GM12878 (cell line): Measurements from ENCODE around the gene CCDC28B.

Source experiments
- CEBPB ChIP-seq, 2 experiments: fragments of 150-350 bp in 1 of 2; IDR thresholded peaks; 2 replicates each; pipeline ENCODE4 v1.6.1; 2012 to 2014; ENCODE audit warnings: low read depth in 2 of 2, low read length in 2 of 2, borderline replicate concordance in 1 of 2, inconsistent platforms in 1 of 2
- CTCF ChIP-seq, 3 experiments: IDR thresholded peaks in 2 of 3; conservative IDR thresholded peaks in 1 of 3; 2 replicates each; pipeline ENCODE4 v1.5.1; 2011; ENCODE audit warnings: low read depth in 3 of 3, low read length in 3 of 3, mild to moderate bottlenecking in 3 of 3, control low read depth in 2 of 3, moderate library complexity in 2 of 3, inconsistent platforms in 1 of 3, mixed read lengths in 1 of 3; ENCODE audit not compliant: control insufficient read depth in 2 of 3, insufficient read depth in 1 of 3; ENCODE audit errors: extremely low read depth in 1 of 3
- E4F1 ChIP-seq: fragments of 450-650 bp; IDR thresholded peaks from 2 replicates; pipeline ENCODE4 v1.6.1; 2018; ENCODE audit warnings: borderline replicate concordance, mild to moderate bottlenecking; ENCODE audit not compliant: partially characterized antibody
- ELK1 ChIP-seq: IDR thresholded peaks from 2 replicates; pipeline ENCODE4 v1.6.1; 2012; ENCODE audit warnings: low read depth, low read length, improper control_type of control experiment
- FOXK2 ChIP-seq: fragments of 450-650 bp; IDR thresholded peaks from 2 replicates; pipeline ENCODE4 v1.6.1; 2017; ENCODE audit warnings: mild to moderate bottlenecking, moderate library complexity
- GABPA ChIP-seq: IDR thresholded peaks from 2 replicates; pipeline ENCODE4 v1.6.1; 2014; ENCODE audit warnings: antibody characterized with exemption, low read depth, mild to moderate bottlenecking, inconsistent platforms
- HDGF ChIP-seq: fragments of 450-650 bp; IDR thresholded peaks from 2 replicates; pipeline ENCODE4 v1.6.1; 2016; ENCODE audit warnings: antibody characterized with exemption
- NFXL1 ChIP-seq: fragments of 450-650 bp; IDR thresholded peaks from 2 replicates; pipeline ENCODE4 v1.6.1; 2017; ENCODE audit warnings: antibody characterized with exemption, mild to moderate bottlenecking, borderline replicate concordance
- POLR2AphosphoS5 ChIP-seq: IDR thresholded peaks from 2 replicates; pipeline ENCODE4 v1.6.1; 2011; ENCODE audit warnings: mild to moderate bottlenecking, low read length, inconsistent platforms
- PRDM15 ChIP-seq: fragments of 450-650 bp; formaldehyde crosslinking; IDR thresholded peaks from 2 replicates; pipeline ENCODE4 v1.4.0; 2020; ENCODE audit warnings: mild to moderate bottlenecking, moderate library complexity
- REST ChIP-seq: IDR thresholded peaks from 2 replicates; pipeline ENCODE4 v1.6.1; 2012; ENCODE audit warnings: mild to moderate bottlenecking, low read depth, low read length
- SRF ChIP-seq, 2 experiments: IDR thresholded peaks; 2 replicates each; pipeline ENCODE4 v1.6.1; 2011; ENCODE audit warnings: low read depth in 2 of 2, low read length in 2 of 2, mild to moderate bottlenecking in 1 of 2, moderate library complexity in 1 of 2
- USF2 ChIP-seq: IDR thresholded peaks from 2 replicates; pipeline ENCODE4 v1.6.1; 2011; ENCODE audit warnings: low read depth, low read length, improper control_type of control experiment, borderline replicate concordance
- ZZZ3 ChIP-seq: IDR thresholded peaks from 2 replicates; pipeline ENCODE4 v1.6.1; 2011; ENCODE audit warnings: low read depth; ENCODE audit not compliant: control insufficient read depth, insufficient read length

- TF ChIP-seq PRDM15 (CRISPR knock-in tag) (no peak), CTCF (IDR thresholded peaks at IDR 0.05 in 2 of 3, conservative IDR thresholded peaks at IDR 0.05 in 1 of 3; ENCODE audit: control insufficient read depth in 2 of 3, extremely low read depth in 1 of 3, insufficient read depth in 1 of 3, low read depth in 3 of 3, low read length in 3 of 3) (no peak), ELK1 (no peak), FOXK2 (no peak), ZZZ3 (no peak), USF2 (no peak), POLR2AphosphoS5 (peak; percentile 16; the same call in 1 of the 2 replicates), CEBPB (IDR thresholded peaks at IDR 0.05; ENCODE audit: borderline replicate concordance in 1 of 2, low read depth in 2 of 2, low read length in 2 of 2) (no peak), REST (no peak), NFXL1 (no peak), GABPA (no peak), SRF (IDR thresholded peaks at IDR 0.05; ENCODE audit: low read depth in 2 of 2, low read length in 2 of 2) (no peak), HDGF (no peak), E4F1 (no peak)
Measured at GRCh38 chr1:32197074-32197473, 3.3 kb upstream of the CCDC28B start.
